IMR-90 (cell line): Measurements from ENCODE around the gene PDC. TPM values are rescaled to one million over a fixed set of nuclear protein-coding genes. Genes with fewer than 3 reads are reported as not detected.

Source experiments
- ATAC-seq: fragments of 200-7000 bp; cut with Tn5 transposase; 2 replicates; pipeline ENCODE4 v1.9.1; 2020; ENCODE audit warnings: low read depth, mild to moderate bottlenecking, moderate library complexity
- BruUV-seq: library from RNA; stranded (reverse); fragments of 400-500 nt; replicated peaks from 2 replicates; lab custom pipeline; 2021; lab: Mats Ljungman, UMichigan
- CTCF ChIA-PET: fragments of 300-600 bp; formaldehyde crosslinking; extraction: SDS; loops from one replicate; lab custom pipeline; 2021; ENCODE audit warnings: antibody characterized with exemption; lab: Yijun Ruan, JAX
- POLR2A ChIA-PET: fragments of 300-600 bp; sonication (Branson Sonifier 250); formaldehyde crosslinking; loops from one replicate; lab custom pipeline; 2022; ENCODE audit warnings: antibody characterized with exemption; ENCODE audit not compliant: unreplicated experiment; lab: Charles Lee
- DNase-seq: peaks from one replicate; pipeline ENCODE4 v3.0.0; 2013
- H2AFZ ChIP-seq: replicated peaks from 2 replicates; pipeline ENCODE3; 2013; ENCODE audit warnings: low read length, mild to moderate bottlenecking; ENCODE audit not compliant: poor library complexity
- H2AK5ac ChIP-seq: 2 replicates; pipeline ENCODE4 v1.6.1; 2013; ENCODE audit warnings: low read depth, low read length, inconsistent platforms
- H2AK9ac ChIP-seq: replicated peaks from 2 replicates; pipeline ENCODE3; 2013; ENCODE audit warnings: mild to moderate bottlenecking, low read depth, low read length, moderate library complexity; ENCODE audit not compliant: poor library complexity
- H2BK120ac ChIP-seq: 2 replicates; pipeline ENCODE4 v1.6.1; 2013; ENCODE audit warnings: low read depth, low read length, inconsistent platforms
- H2BK15ac ChIP-seq: 3 replicates; pipeline ENCODE4 v1.6.1; 2013; ENCODE audit warnings: low read depth, low read length, inconsistent platforms
- H2BK20ac ChIP-seq: 2 replicates; pipeline ENCODE4 v1.6.1; 2013; ENCODE audit warnings: low read depth, mild to moderate bottlenecking, inconsistent platforms, low read length, moderate library complexity
- H2BK5ac ChIP-seq: 2 replicates; pipeline ENCODE4 v1.6.1; 2013; ENCODE audit warnings: mild to moderate bottlenecking, low read depth, low read length, inconsistent platforms; ENCODE audit not compliant: poor library complexity, severe bottlenecking
- H3K14ac ChIP-seq: replicated peaks from 2 replicates; pipeline ENCODE4 v1.6.1; 2013; ENCODE audit warnings: low read depth, low read length, inconsistent platforms
- H3K18ac ChIP-seq: 2 replicates; pipeline ENCODE4 v1.6.1; 2013; ENCODE audit warnings: low read depth, low read length, control low read depth
- H3K23ac ChIP-seq: 2 replicates; pipeline ENCODE4 v1.6.1; 2013; ENCODE audit warnings: low read depth, low read length, inconsistent platforms
- H3K27ac ChIP-seq: 2 replicates; pipeline ENCODE4 v1.5.1; 2013; ENCODE audit warnings: mild to moderate bottlenecking, control low read depth, low read length; ENCODE audit not compliant: insufficient read depth
- H3K27me3 ChIP-seq: 2 replicates; pipeline ENCODE4 v1.6.1; 2013; ENCODE audit warnings: low read length; ENCODE audit not compliant: control insufficient read depth, insufficient read depth
- H3K36me3 ChIP-seq: 2 replicates; pipeline ENCODE4 v1.6.1; 2013; ENCODE audit warnings: low read length, mixed read lengths; ENCODE audit not compliant: control insufficient read depth, insufficient read depth
- H3K4ac ChIP-seq: 2 replicates; pipeline ENCODE4 v1.6.1; 2013; ENCODE audit warnings: low read depth, low read length, inconsistent platforms
- H3K4me1 ChIP-seq: 2 replicates; pipeline ENCODE4 v1.6.1; 2013; ENCODE audit warnings: low read length, mixed read lengths; ENCODE audit not compliant: control insufficient read depth, insufficient read depth
- H3K4me2 ChIP-seq: 2 replicates; pipeline ENCODE4 v1.6.1; 2013; ENCODE audit warnings: low read depth, mild to moderate bottlenecking, control low read depth, low read length, moderate library complexity
- H3K4me3 ChIP-seq: 2 replicates; pipeline ENCODE4 v1.5.1; 2013; ENCODE audit warnings: low read depth, mild to moderate bottlenecking, control low read depth, low read length, moderate library complexity; ENCODE audit not compliant: insufficient read depth
- H3K56ac ChIP-seq: 2 replicates; pipeline ENCODE4 v1.6.1; 2013; ENCODE audit warnings: low read length, inconsistent platforms; ENCODE audit not compliant: insufficient read depth; ENCODE audit errors: extremely low read depth
- H3K79me1 ChIP-seq, 2 experiments: 2 replicates each; pipeline ENCODE4 v1.6.1; 2013; ENCODE audit warnings: low read length in 2 of 2, inconsistent platforms in 1 of 2, low read depth in 1 of 2
- H3K9ac ChIP-seq: 2 replicates; pipeline ENCODE4 v1.6.1; 2013; ENCODE audit warnings: low read depth, low read length, control low read depth
- H3K9me1 ChIP-seq: 2 replicates; pipeline ENCODE4 v1.6.1; 2013; ENCODE audit warnings: low read length, inconsistent platforms; ENCODE audit not compliant: insufficient read depth
- H3K9me3 ChIP-seq: 2 replicates; pipeline ENCODE4 v1.6.1; 2013; ENCODE audit warnings: low read length; ENCODE audit not compliant: control insufficient read depth, insufficient read depth
- H4K20me1 ChIP-seq: 2 replicates; pipeline ENCODE4 v1.6.1; 2013; ENCODE audit warnings: low read length, inconsistent platforms; ENCODE audit not compliant: insufficient read depth
- H4K5ac ChIP-seq: 2 replicates; pipeline ENCODE4 v1.6.1; 2013; ENCODE audit warnings: mild to moderate bottlenecking, low read depth, low read length, control low read depth
- H4K8ac ChIP-seq, 2 experiments: 2 replicates each; pipeline ENCODE4 v1.6.1; 2013; ENCODE audit warnings: low read depth in 2 of 2, low read length in 2 of 2, control low read depth in 1 of 2, inconsistent platforms in 1 of 2
- H4K91ac ChIP-seq: 2 replicates; pipeline ENCODE4 v1.6.1; 2013; ENCODE audit warnings: low read depth, low read length, inconsistent platforms; ENCODE audit not compliant: insufficient read depth
- BHLHE40 ChIP-seq: fragments of 150-350 bp; IDR thresholded peaks from 2 replicates; pipeline ENCODE4 v1.6.1; 2016; ENCODE audit warnings: mild to moderate bottlenecking, low read depth, low read length
- CEBPB ChIP-seq: IDR thresholded peaks from 2 replicates; pipeline ENCODE4 v1.6.1; 2012; ENCODE audit warnings: low read depth, low read length, improper control_type of control experiment
- CHD1 ChIP-seq: IDR thresholded peaks from 2 replicates; pipeline ENCODE4 v1.6.1; 2012; ENCODE audit warnings: low read depth, low read length, improper control_type of control experiment
- CTCF ChIP-seq: conservative IDR thresholded peaks from 2 replicates; pipeline ENCODE4 v1.5.1; 2012; ENCODE audit warnings: mild to moderate bottlenecking, low read depth, low read length, improper control_type of control experiment
- ELK1 ChIP-seq: fragments of 150-350 bp; IDR thresholded peaks from 2 replicates; pipeline ENCODE4 v1.6.1; 2016; ENCODE audit warnings: low read depth, mild to moderate bottlenecking, low read length, moderate library complexity, borderline replicate concordance
- FOS ChIP-seq: fragments of 150-350 bp; IDR thresholded peaks from 2 replicates; pipeline ENCODE4 v1.6.1; 2016; ENCODE audit warnings: low read depth, low read length
- MAFK ChIP-seq: IDR thresholded peaks from 2 replicates; pipeline ENCODE4 v1.6.1; 2012; ENCODE audit warnings: low read depth, low read length, improper control_type of control experiment
- MAZ ChIP-seq: IDR thresholded peaks from 2 replicates; pipeline ENCODE4 v1.6.1; 2012; ENCODE audit warnings: low read depth, mild to moderate bottlenecking, low read length, improper control_type of control experiment, moderate library complexity, borderline replicate concordance
- NFE2L2 ChIP-seq: fragments of 150-350 bp; IDR thresholded peaks from 2 replicates; pipeline ENCODE4 v1.6.1; 2016; ENCODE audit warnings: low read depth, mild to moderate bottlenecking, low read length
- POLR2A ChIP-seq: IDR thresholded peaks from 2 replicates; pipeline ENCODE4 v1.6.1; 2012; ENCODE audit warnings: mild to moderate bottlenecking, low read depth, low read length
- RAD21 ChIP-seq: IDR thresholded peaks from 2 replicates; pipeline ENCODE4 v1.6.1; 2012; ENCODE audit warnings: low read length, improper control_type of control experiment
- RCOR1 ChIP-seq: IDR thresholded peaks from 2 replicates; pipeline ENCODE4 v1.6.1; 2012; ENCODE audit warnings: mild to moderate bottlenecking, low read length, improper control_type of control experiment; ENCODE audit not compliant: insufficient replicate concordance
- RFX5 ChIP-seq: IDR thresholded peaks from 2 replicates; pipeline ENCODE4 v1.8.0; 2012; ENCODE audit warnings: low read depth, mild to moderate bottlenecking, low read length, moderate library complexity
- SMC3 ChIP-seq: fragments of 150-350 bp; IDR thresholded peaks from 2 replicates; pipeline ENCODE4 v1.6.1; 2016; ENCODE audit warnings: low read depth, mild to moderate bottlenecking, antibody characterized with exemption, low read length, moderate library complexity
- USF2 ChIP-seq: fragments of 150-350 bp; IDR thresholded peaks from 2 replicates; pipeline ENCODE4 v1.6.1; 2017; ENCODE audit warnings: mild to moderate bottlenecking, antibody characterized with exemption, low read length, low read depth
- WGBS, 2 experiments: methylation state at CpG; one replicate each; pipeline versions ENCODE4 v1.1.5 to v1.1.7; 2013; ENCODE audit warnings: missing lambda C conversion rate in 2 of 2; ENCODE audit not compliant: insufficient read length in 1 of 2; ENCODE audit errors: extremely low coverage in 2 of 2; 5-methylcytosine and 5-hydroxymethylcytosine counted together
- dilution Hi-C: fragments of 300-500 bp; cut with HindIII; formaldehyde crosslinking; loops from one replicate; pipeline ENCODE4 v1.14.3; 2018; ENCODE audit warnings: low sequenced_read_pairs; ENCODE audit not compliant: unreplicated experiment
- in situ Hi-C: fragments of 300-500 bp; cut with MboI; formaldehyde crosslinking; loops from 3 replicates; pipeline ENCODE4 v1.14.3; 2019; ENCODE audit warnings: low sequenced_read_pairs, inconsistent platforms, mixed read lengths
- intact Hi-C: fragments of 100-400 bp; cut with micrococcal nuclease; formaldehyde crosslinking; loops from 2 replicates; pipeline ENCODE4 v1.10.0; 2022
- polyA plus RNA-seq, 3 experiments: library from polyadenylated mRNA; depleted of rRNA; stranded (reverse); fragments of >200 nt; gene quantifications; 2 replicates each; pipeline ENCODE4 v1.2.3, GENCODE V29; 2012; ENCODE audit warnings: low replicate concordance in 1 of 3
- total RNA-seq: library from RNA; depleted of rRNA; stranded (reverse); fragments of >200 nt; gene quantifications from 2 replicates; pipeline ENCODE4 v1.2.3, GENCODE V29; 2012

The PDC gene
- total and polyA plus RNA-seq, 2 of the 4 experiments (the other 2 are of a cell fraction) = not detected

- Histone ChIP-seq H3K4me1 (no peaks in the 10 kb centered on the region), H3K4me2 (no peak overlapping the region), H3K9me3 (no peaks in the 10 kb centered on the region), H2BK20ac (no peak overlapping the region), H2AK5ac (no peak overlapping the region), H3K9me1 (no peaks in the 10 kb centered on the region), H3K27ac (no peak overlapping the region), H3K4ac (no peak overlapping the region), H3K79me1 (no peaks in the 10 kb centered on the region), H3K56ac (no peak overlapping the region), H3K14ac (no peak overlapping the region), H2BK15ac (no peak overlapping the region), H3K23ac (no peak overlapping the region; the same call in 1 of the 2 replicates), H4K8ac (no peak overlapping the region), H3K36me3 (no peaks in the 10 kb centered on the region), H2AFZ (no peak overlapping the region), H4K91ac (no peak overlapping the region), H3K9ac (no peak overlapping the region), H4K5ac (no peak overlapping the region), H2AK9ac (no peak overlapping the region), H2BK120ac (no peak overlapping the region), H3K18ac (no peak overlapping the region), H3K4me3 (no peak overlapping the region), H4K20me1 (no peaks in the 10 kb centered on the region), H2BK5ac (no peak overlapping the region), H3K27me3 (no peaks in the 10 kb centered on the region)
- ATAC-seq (no peak), DNase-seq (peak; percentile 67)
- TF ChIP-seq BHLHE40 = no peak
- peak; percentile 27; the same call in 1 of the 2 replicates for TF ChIP-seq SMC3
- no peak for TF ChIP-seq RFX5
- no peak for TF ChIP-seq NFE2L2
- no peak for TF ChIP-seq ELK1
- TF ChIP-seq MAZ = no peak
- no peak for TF ChIP-seq CEBPB
- no peak for TF ChIP-seq USF2
- peak; percentile 29; the same call in 1 of the 2 replicates for TF ChIP-seq CTCF
- no peak for TF ChIP-seq POLR2A
- no peak for TF ChIP-seq RCOR1
- no peak for TF ChIP-seq CHD1
- TF ChIP-seq FOS = no peak
- TF ChIP-seq RAD21 = peak; percentile 34; the same call in 1 of the 2 replicates
- TF ChIP-seq MAFK = peak; percentile 48; the same call in 1 of the 2 replicates
- BruUV-seq = no TSS peak
- in situ Hi-C loops (no loop called here), dilution Hi-C loops (no loop called here), intact Hi-C loops (no loop called here)
- no CpG with 5 or more reads among the region's 2 CpGs for WGBS, 2 experiments
- ChIA-PET POLR2A (no interaction called here), CTCF (no interaction called here)
These were observed 26.2 kb upstream of the PDC start for GRCh38 chr1:186487163-186487562.
